GM18502 (cell line): Measurements from ENCODE around the gene APOD.

Source experiments
- ATAC-seq: cut with Tn5 transposase; IDR thresholded peaks from one replicate; pipeline ENCODE4 v1.9.1; 2021; ENCODE audit warnings: mild to moderate bottlenecking; ENCODE audit not compliant: unreplicated experiment, poor library complexity

Gene APOD

GRCh38 chr3:195540027-195540426 lies 43.7 kb downstream of the APOD start:
- ATAC-seq, result no peak

DNA sequence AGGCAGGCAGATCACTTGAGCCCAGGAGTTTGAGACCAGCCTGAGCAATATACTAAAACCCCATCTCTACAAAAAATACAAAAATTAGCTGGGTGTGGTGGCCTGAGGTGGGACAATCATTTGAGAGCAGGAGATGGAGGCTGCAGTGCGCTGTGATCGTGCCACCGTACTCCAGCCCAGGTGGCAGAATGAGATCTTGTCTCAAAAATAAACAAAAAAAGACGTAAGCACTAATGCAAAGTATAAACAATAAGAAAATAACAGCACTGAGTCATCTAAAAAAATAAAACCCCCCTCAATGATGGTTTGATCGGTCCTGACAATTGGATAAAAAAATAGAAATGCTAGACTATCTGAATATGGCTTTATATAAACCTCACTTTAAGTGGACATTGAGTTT lies 44.3 kb downstream of the APOD start:
- no peak for ATAC-seq

- ATAC-seq, result peak; percentile 43
These were observed 45.7 kb downstream of the APOD start for GRCh38 chr3:195537995-195538394.

DNA sequence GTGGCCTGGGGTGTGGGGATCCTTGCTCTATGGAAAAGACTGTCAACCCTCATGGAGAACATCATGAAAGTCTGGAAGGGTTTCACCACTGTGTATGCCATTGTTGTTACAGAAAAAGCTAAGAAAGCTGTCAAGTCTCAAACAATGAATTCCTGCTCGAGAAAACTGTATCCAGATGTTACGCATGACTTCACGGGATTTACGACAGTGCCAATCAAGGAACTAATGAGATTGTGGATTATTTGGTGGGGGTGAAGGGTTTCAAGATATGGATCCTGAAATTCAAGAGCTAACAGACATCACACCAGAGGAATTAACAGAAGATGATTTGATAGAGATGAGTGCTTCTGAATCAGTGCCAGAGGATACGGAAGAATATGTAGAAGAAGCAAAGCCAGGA lies 48.4 kb downstream of the APOD start:
- no peak for ATAC-seq

- ATAC-seq, result no peak
These were observed 50.9 kb downstream of the APOD start for GRCh38 chr3:195532834-195533233.

DNA sequence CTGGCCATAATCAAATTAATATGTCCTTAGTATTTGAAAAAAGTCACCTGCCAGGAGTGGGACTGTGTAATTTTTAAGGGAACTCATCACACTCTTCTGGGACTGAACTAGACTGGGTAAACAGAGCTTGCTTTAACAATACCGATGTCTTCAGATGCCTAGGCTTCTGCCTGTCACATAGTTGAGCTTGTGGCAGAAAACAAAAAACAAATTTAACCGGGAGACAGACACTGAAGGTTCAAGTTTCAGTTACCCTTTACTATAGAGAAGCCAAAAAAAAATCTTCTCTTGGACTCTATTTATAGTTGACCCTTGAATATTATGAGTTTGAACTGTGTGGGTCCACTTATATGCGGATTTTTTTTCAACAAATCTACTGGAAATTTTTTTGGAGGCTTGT lies 51.4 kb downstream of the APOD start:
- no peak for ATAC-seq

- ATAC-seq, result no peak
These were observed 52.1 kb downstream of the APOD start for GRCh38 chr3:195531683-195532082.

DNA sequence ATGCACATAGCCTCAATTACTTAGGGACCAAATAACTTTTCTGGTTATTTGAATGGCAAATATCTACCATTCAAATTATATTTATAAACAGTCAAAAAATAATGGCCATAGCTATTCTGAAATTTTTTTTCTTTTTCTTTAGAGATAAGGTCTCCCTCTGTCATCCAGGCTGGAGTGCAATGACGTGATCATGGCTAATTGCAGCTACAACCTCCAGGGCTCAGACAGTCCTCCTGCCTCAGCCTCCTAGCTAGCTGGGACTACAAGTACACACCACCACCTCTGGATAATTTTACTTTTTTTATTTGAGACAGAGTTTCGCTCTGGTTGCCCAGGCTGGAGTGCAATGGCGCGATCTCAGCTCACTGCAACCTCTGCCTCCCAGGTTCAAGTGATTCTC lies 57.2 kb downstream of the APOD start:
- ATAC-seq, result no peak

DNA sequence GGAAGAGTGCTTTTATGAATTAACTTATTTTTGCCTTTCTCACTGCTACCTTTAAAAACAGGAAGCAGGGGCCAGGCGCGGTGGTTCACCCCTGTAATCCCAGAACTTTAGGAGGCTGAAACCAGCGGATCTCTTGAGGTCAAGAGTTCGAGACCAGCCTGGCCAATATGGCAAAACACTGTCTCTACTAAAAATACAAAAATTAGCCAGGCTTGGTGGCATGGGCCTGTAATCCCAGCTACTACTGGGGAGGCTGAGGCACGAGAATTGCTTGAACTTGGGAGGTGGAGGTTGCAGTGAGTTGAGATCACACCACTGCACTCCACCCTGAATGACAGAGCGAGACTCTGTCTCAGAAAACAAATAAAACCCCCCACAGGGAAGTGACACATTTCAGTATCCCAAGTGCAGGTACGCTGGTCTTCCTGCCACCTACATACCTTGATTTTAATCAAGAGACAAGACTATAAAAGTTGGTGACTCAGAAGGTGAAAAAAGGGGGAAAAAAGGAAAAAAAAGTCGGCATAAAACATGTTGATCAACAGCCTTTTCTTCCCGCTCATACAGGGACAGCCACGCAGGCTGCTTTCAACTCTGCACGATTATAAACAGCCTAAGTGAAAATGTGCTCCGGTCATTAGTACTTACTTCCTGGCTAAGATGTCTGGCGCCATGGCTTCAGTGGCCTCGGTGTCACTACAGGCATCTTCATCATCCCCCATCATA lies 59.4 kb downstream of the APOD start:
- no peak for ATAC-seq

- no peak for ATAC-seq
These were observed 61.3 kb downstream of the APOD start for GRCh38 chr3:195522254-195523023.
